Neural crest cell (in vitro differentiated cells): ENCODE data around the gene PDE7B. TPM values are rescaled to one million over a fixed set of nuclear protein-coding genes. Genes with fewer than 3 reads are reported as not detected.

ENCODE experiments used
- DNase-seq: peaks from one replicate; pipeline ENCODE4 v3.0.0; 2021; ENCODE audit warnings: low read depth, mixed read lengths, low spot score
- H3K27ac Mint-ChIP-seq: one replicate; pipeline ENCODE4 v1.8.0; 2021; ENCODE audit warnings: mild to moderate bottlenecking, mixed read lengths; ENCODE audit not compliant: unreplicated experiment
- H3K27me3 Mint-ChIP-seq: 2 replicates; pipeline ENCODE4 v1.8.0; 2021; ENCODE audit warnings: low read depth, mild to moderate bottlenecking, mixed read lengths
- H3K36me3 Mint-ChIP-seq: 2 replicates; pipeline ENCODE4 v1.8.0; 2021; ENCODE audit warnings: low read depth, mild to moderate bottlenecking, mixed read lengths
- H3K4me1 Mint-ChIP-seq: 2 replicates; pipeline ENCODE4 v1.8.0; 2021; ENCODE audit warnings: mixed read lengths
- H3K4me3 Mint-ChIP-seq: one replicate; pipeline ENCODE4 v1.8.0; 2021; ENCODE audit warnings: mild to moderate bottlenecking, mixed read lengths
- H3K9me3 Mint-ChIP-seq: 2 replicates; pipeline ENCODE4 v1.8.0; 2021; ENCODE audit warnings: mixed read lengths
- CTCF ChIP-seq: fragments of 200-600 bp; sonication (generic); conservative IDR thresholded peaks from 2 replicates; pipeline ENCODE4 v1.5.0; 2021; ENCODE audit warnings: antibody characterized with exemption, mild to moderate bottlenecking
- total RNA-seq: library from RNA; stranded (reverse); gene quantifications from 2 replicates; pipeline ENCODE4 v1.2.1, GENCODE V29; 2021

Gene PDE7B
- total RNA-seq, 1 donor from 2014 or later, result 0.58 TPM

GRCh38 chr6:136086686-136087085 lies 235.2 kb downstream of the PDE7B start:
- H3K4me1 Mint-ChIP-seq, result no peaks in the 10 kb centered on the region
- no peak overlapping the region for H3K4me3 Mint-ChIP-seq
- H3K27ac Mint-ChIP-seq, result no peak overlapping the region
- no peak for TF ChIP-seq CTCF
- H3K9me3 Mint-ChIP-seq, result no peaks in the 10 kb centered on the region
- no peaks in the 10 kb centered on the region for H3K36me3 Mint-ChIP-seq
- no peak for DNase-seq
- no peaks in the 10 kb centered on the region for H3K27me3 Mint-ChIP-seq

GRCh38 chr6:136087986-136088385 lies 236.5 kb downstream of the PDE7B start:
- Mint-ChIP-seq H3K27ac (no peak overlapping the region), H3K4me1 (no peaks in the 10 kb centered on the region), H3K4me3 (no peak overlapping the region), H3K9me3 (no peaks in the 10 kb centered on the region), H3K27me3 (no peaks in the 10 kb centered on the region), H3K36me3 (no peaks in the 10 kb centered on the region)
- DNase-seq, result no peak
- TF ChIP-seq CTCF, result no peak

- Mint-ChIP-seq H3K4me3 (no peak overlapping the region), H3K27me3 (no peaks in the 10 kb centered on the region), H3K9me3 (no peaks in the 10 kb centered on the region), H3K4me1 (no peaks in the 10 kb centered on the region), H3K36me3 (no peaks in the 10 kb centered on the region), H3K27ac (no peak overlapping the region)
- TF ChIP-seq CTCF, result no peak
- no peak for DNase-seq
Measured at GRCh38 chr6:136088693-136089092, 237.2 kb downstream of the PDE7B start.

- Mint-ChIP-seq H3K4me3 (no peak overlapping the region), H3K36me3 (no peaks in the 10 kb centered on the region), H3K27ac (no peak overlapping the region), H3K9me3 (peaks cover 5% of the 10 kb centered on the region), H3K4me1 (no peaks in the 10 kb centered on the region), H3K27me3 (no peaks in the 10 kb centered on the region)
- TF ChIP-seq CTCF, result no peak
- DNase-seq, result no peak
Measured at GRCh38 chr6:136089876-136090275, 238.4 kb downstream of the PDE7B start.

GRCh38 chr6:136090929-136091328 lies 239.4 kb downstream of the PDE7B start:
- H3K36me3 Mint-ChIP-seq, result no peaks in the 10 kb centered on the region
- no peak for TF ChIP-seq CTCF
- no peak for DNase-seq
- no peak overlapping the region for H3K27ac Mint-ChIP-seq
- no peak overlapping the region for H3K4me3 Mint-ChIP-seq
- H3K4me1 Mint-ChIP-seq, result no peaks in the 10 kb centered on the region
- H3K27me3 Mint-ChIP-seq, result no peaks in the 10 kb centered on the region
- H3K9me3 Mint-ChIP-seq, result peaks cover 5% of the 10 kb centered on the region

GRCh38 chr6:136092897-136093296 lies 241.4 kb downstream of the PDE7B start:
- Mint-ChIP-seq H3K4me3 (no peak overlapping the region), H3K4me1 (no peaks in the 10 kb centered on the region), H3K36me3 (no peaks in the 10 kb centered on the region), H3K27me3 (peaks cover 11% of the 10 kb centered on the region), H3K27ac (no peak overlapping the region), H3K9me3 (peaks cover 5% of the 10 kb centered on the region)
- no peak for TF ChIP-seq CTCF
- DNase-seq, result no peak
